Endothelial cell of umbilical vein (primary cell): ENCODE data around the gene KCNB1.

Source experiments
- CTCF ChIP-seq, 2 donors: IDR thresholded peaks; 1 replicate in 1 of 2; 2 replicates in 1 of 2; pipeline ENCODE4 v1.5.1; 2011; ENCODE audit warnings: low read length in 2 of 2, mild to moderate bottlenecking in 2 of 2, moderate library complexity in 2 of 2, control low read depth in 1 of 2, inconsistent platforms in 1 of 2, low read depth in 1 of 2; ENCODE audit not compliant: insufficient read depth in 1 of 2; ENCODE audit errors: extremely low read depth in 1 of 2
- EZH2 ChIP-seq: IDR thresholded peaks from 2 replicates; pipeline ENCODE4 v1.6.1; 2012; ENCODE audit warnings: borderline replicate concordance, low read depth, mild to moderate bottlenecking, moderate library complexity, low read length, inconsistent platforms; ENCODE audit not compliant: severe bottlenecking
- POLR2A ChIP-seq: IDR thresholded peaks from 2 replicates; pipeline ENCODE4 v1.6.1; 2012; ENCODE audit warnings: low read depth, mild to moderate bottlenecking, control low read depth, low read length

- no peak for TF ChIP-seq POLR2A
- TF ChIP-seq CTCF (IDR thresholded peaks at IDR 0.05; ENCODE audit: extremely low read depth in 1 of 2, insufficient read depth in 1 of 2, low read depth in 1 of 2, low read length in 2 of 2) = no peak
- TF ChIP-seq EZH2 = no peak
Observed at GRCh38 chr20:49477200-49477599, 5.3 kb downstream of the KCNB1 start.
